IPS-11a (cell line): ENCODE measurements around the gene VSIG2.

Experiments used
- H3K4me3 ChIP-seq: one replicate; pipeline ENCODE4 v1.5.1; 2013; ENCODE audit warnings: low read depth, low read length, control low read depth

The VSIG2 gene

GRCh38 chr11:124766156-124766555 lies 14.1 kb upstream of the VSIG2 start:
- H3K4me3 ChIP-seq, result no peak overlapping the region

DNA sequence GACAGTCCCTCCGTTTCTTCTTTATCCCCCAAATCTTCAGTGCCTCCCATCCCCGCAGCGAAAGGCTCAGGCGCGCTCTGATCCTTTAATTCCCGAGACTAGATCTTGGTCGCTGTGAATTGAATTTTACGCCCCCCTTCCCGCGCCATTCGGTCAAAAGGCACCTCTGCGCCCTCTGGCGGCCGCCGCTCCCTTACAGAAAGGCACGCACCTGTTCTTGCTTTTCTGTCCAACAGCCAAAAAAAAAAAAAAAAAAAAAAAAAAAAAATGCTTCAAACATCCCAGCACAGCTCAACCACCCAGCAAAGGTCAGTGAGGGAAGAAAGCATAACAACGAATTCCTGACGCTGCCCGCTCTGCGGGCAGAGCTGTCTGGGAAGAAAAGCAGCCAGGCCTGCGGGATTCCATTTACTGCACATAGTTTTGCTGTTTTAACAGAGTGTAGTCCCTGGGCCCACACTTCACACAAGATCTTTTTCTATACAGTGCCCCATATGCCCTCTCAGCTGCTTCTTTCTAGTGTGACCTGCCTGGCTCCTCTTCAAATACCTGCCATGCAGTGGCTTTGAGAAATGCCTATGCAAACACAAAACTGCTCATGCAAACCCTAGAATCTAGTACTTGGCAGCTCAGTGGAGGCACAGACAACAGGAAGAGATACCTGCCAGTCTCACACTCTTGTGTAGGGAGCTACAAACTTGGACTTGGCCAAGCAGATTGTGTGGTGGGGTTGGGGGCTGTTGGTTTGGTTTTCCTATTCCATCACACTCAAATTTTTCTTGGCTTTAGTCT lies 11.3 kb upstream of the VSIG2 start:
- H3K4me3 ChIP-seq, result peak overlapping the region; percentile 51

- peak overlapping the region; percentile 51 for H3K4me3 ChIP-seq
Measured at GRCh38 chr11:124762624-124763155, 10.6 kb upstream of the VSIG2 start.

DNA sequence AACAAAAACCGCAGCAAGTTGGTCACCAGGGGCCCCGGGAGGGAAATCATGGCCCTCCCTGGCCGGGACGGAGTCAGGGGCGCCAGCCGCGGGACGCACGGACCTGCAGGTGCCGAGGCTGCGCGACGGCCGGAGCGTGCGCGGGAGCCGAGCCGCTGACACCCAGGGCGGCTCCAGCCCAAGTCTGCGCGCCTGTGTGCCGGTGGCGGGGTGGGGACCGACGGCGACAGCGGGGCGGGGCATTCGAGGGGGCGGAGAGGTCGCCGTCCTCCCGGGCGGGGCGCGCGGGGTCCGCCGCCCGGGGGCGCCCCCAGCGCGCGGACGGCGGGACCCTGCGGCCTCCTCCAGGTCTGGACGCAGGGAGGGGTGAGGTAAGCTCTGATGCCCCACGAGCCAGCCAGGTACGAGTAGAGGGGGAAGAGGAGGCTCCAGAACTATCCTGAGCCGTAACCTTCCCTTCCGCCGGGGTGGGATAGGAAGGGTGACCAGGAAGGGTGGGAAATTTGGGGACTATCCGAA lies 10.1 kb upstream of the VSIG2 start, which contains the start of gene ESAM:
Gene ESAM (minus strand): TSS at position 186 of the 519 bp plus-strand sequence. CDS start 136 bp downstream, at position 50.
- H3K4me3 ChIP-seq, result peak within 1 kb of the TSS; percentile 51

GRCh38 chr11:124761301-124762104 lies 9.4 kb upstream of the VSIG2 start:
- peak overlapping the region; percentile 51 for H3K4me3 ChIP-seq

GRCh38 chr11:124760806-124761205 lies 8.8 kb upstream of the VSIG2 start:
- no peak overlapping the region for H3K4me3 ChIP-seq

- H3K4me3 ChIP-seq, result no peak overlapping the region
Measured at GRCh38 chr11:124760205-124760652, 8.2 kb upstream of the VSIG2 start.

GRCh38 chr11:124759266-124760204 lies 7.5 kb upstream of the VSIG2 start:
- no peak overlapping the region for H3K4me3 ChIP-seq

DNA sequence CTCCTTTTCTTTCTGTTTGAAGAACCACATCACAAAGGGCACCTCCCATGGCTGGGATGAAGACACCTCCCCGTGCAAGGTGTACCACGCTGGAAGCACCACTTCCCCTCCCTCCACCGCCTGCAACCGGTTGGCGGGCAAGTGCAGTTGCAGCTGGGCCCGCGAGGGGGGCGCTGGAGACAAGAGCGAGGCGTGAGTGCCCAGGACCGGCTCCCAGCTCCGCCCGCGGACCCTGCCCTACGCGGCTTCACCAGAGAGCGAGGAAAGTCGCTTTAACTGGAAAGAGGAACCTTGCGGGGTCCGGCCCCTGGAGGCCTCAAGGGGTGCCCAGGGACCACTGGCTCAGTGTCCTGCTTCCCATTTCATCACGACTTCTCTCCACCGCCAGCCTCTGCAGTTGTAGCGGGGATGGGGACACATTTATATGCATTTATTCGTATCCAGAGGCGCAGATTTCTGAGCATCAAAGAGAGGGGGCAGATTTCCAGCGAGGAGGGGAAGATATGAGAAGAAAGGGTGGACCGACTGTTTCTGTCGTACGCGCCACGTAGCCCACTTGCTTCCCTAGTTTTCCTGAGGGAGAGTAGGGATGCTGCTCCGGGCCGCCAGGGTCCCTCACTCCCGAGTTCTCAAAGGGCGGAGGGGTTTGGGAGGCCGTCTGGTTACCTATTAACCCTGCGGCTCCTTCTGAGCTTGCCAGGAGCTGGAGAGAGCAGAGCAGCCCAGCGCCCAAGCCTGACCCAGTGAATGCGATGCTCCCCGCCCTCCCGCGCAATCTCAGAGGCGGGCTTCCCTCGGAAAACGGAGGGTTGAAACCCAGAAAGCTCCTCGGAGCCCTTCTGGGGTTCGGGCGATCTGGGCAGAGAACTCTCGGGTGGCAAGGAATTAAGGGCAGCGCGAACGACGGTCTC lies 6.6 kb upstream of the VSIG2 start:
- no peak overlapping the region for H3K4me3 ChIP-seq

- no peak overlapping the region for H3K4me3 ChIP-seq
Measured at GRCh38 chr11:124757320-124757719, 5.3 kb upstream of the VSIG2 start.

- H3K4me3 ChIP-seq, result no peak overlapping the region
Measured at GRCh38 chr11:124756753-124757227, 4.7 kb upstream of the VSIG2 start.

DNA sequence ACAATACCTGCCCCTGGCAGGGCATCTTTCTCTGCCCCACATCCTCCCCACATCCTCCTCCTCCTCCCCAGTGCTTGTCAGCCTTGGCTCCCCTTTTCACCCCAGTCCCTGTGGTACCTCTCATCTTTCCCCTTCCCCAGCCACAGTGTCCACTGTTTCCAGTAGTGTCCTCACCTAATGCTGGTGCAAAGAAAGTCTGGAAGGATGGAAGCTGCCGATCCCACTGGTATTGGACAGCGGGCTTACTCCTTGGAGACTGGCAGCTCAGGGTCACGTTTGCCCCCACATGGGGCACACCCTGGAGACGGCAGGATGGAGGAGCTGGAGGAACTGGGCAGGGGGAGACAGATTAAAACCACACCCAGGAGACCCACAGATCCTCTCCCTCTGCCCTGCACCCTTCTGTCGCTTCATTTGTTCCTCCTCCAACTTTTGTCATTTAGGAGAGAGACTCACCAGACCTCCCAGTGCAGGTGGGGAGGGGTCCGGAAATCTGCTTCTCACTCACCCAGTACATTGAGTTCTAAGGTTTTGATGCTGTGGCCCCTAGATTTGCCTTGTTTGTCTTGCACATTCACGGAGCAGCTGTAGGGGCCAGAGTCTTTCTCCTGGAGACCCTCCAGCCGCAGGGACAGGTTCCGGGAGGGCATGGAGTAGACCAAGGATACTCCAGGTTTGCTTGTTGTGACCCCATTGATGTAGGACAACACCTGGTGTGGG lies 4.1 kb upstream of the VSIG2 start:
- no peak overlapping the region for H3K4me3 ChIP-seq

DNA sequence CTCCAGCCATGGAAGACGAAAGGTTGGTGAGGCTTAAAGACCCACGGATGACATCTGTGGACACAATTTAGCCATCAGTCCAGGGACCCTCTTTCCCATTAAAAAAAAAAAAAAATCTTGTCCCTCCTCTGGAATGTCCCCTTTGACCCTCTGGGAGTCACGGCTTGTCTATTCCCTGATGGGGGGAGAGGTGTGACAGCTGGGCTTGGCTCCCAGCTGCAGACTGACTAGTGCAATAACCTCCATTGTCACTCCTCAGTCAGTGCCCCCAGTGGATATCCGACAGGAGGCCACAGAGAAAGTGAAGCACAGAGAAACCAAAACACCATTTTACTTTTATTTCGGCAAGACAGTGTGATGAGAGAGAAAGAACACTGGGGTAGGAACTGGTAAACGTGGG lies 2.7 kb upstream of the VSIG2 start:
- no peak overlapping the region for H3K4me3 ChIP-seq

DNA sequence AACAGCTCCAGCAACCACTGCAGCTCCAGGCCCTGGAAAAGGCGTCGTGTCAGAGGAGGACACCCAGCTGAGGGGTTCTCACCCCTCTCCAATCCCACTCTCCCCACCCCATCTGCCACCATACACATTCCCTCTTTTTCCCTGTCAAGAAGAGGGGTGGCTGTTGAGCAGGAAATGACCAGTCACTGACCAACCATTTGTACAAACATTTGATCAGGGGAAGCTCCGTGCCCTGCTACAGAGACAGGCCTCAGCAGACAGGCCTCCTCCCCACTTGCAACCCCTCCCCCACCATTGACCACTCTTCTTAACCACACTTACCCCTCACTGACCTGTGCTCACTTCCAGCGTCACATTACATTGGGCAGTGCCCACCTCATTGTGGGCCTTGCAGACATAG lies 2.3 kb upstream of the VSIG2 start:
- H3K4me3 ChIP-seq, result no peak overlapping the region

GRCh38 chr11:124753624-124754023 lies 1.6 kb upstream of the VSIG2 start:
- H3K4me3 ChIP-seq, result no peak overlapping the region

DNA sequence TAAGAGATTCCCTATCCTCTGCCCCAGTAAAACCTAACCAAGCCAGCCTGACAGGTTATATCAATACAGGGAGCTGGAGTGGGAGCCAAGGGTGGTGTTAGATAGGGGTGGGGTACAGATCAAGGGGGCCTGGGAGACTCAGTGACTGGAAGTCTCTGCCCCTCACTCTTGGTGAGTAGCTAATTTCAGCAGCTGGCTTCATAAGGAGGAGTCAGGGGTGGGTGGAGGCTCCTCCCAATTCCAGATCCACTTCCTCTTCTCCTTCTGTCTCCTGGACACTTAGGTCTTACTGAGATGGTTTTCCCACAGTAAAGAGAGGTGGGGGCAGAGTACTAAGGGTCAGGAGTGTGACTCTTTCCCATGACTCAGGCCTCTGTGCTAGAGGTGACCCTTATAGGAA lies 1.1 kb upstream of the VSIG2 start:
- no peak overlapping the region for H3K4me3 ChIP-seq

DNA sequence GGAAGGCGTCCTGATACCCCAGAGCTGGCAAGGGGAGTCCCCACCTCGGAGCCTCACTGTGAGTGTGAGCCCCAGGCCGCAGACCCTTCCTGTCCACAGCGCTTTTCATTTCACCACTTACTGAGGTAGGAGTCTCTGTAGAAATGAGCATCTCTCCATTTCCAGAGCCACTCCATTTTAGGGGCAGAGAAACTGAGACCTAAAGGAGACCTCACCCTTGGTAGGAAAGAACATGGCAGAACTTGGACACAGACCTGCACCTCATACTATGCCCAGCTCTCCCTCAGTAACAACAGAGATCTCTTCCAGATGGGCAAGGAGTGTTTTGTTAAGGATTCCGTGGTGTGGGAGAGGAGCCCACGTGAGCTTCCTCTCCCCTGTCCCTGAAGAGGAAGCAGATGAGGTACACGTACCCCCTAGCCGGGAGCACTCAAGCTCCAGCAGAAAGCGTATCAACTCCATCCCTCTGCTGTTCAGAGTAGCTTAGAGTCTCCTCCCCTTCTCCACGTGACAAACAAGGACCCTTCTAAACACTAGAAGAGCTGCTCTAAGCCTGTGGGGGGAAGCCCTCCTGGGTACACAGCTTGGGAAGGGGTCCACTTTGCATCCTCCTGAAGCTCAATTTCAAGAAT lies 532 bp upstream of the VSIG2 start:
- peak overlapping the region; percentile 29 for H3K4me3 ChIP-seq

DNA sequence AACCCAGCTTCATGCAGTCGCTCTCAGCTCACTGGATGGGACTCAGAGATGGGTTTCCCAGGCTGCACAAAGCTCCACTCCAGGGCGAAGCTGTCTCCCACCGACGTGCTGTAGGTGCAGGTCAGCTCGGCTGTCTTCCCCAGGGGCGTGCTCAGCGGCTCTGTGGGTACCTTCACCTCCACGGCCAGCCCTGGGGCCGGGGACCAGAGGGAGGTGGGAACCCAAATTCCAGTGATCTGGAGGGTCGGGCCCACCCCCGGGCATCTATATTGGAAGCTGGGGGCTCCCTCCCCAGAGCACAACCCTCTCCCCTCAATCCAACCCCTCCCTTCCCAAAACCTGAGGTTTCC lies 689 bp downstream of the VSIG2 start:
- H3K4me3 ChIP-seq, result peak overlapping the region; percentile 29
